Measurements from ENCODE around the gene MRPL4. TPM values are rescaled to one million over a fixed set of nuclear protein-coding genes. Genes with fewer than 3 reads are reported as not detected.

The MRPL4 gene
- total RNA-seq, 6 experiments from 2014 or later: 33.7 to 109 (median 38.2) TPM

GRCh38 chr19:10288662-10289166 lies 36.7 kb downstream of the MRPL4 start:
- Histone ChIP-seq H3K9me3 (no peaks in the 10 kb centered on the region), H3K27me3 (peaks cover 10 to 23% of the 10 kb centered on the region in 2 donors), H3K27ac (no peak overlapping the region), H3K4me3 (no peak overlapping the region), H3K36me3 (peaks cover 6 to 24% (median 15%) of the 10 kb centered on the region in 4 donors), H3K4me1 (peaks cover 0 to 59% (median 6%) of the 10 kb centered on the region in 4 donors)
- TF ChIP-seq POLR2A (IDR thresholded peaks at IDR 0.05) (no peak), CTCF (IDR thresholded peaks at IDR 0.05) (no peak)
- intact Hi-C loops (cut with DNase I): no loop called here
- ATAC-seq (no peak), DNase-seq (peak in 1 of 3 donors; percentile 52)
- 4% methylated on average over 14 of the region's 23 CpGs for WGBS (ENCODE audit: insufficient coverage, low coverage, low lambda C conversion rate, missing lambda C conversion rate)

GRCh38 chr19:10289167-10289835 lies 37.3 kb downstream of the MRPL4 start:
- peaks cover 6 to 18% (median 11%) of the 10 kb centered on the region in 4 donors for H3K36me3 ChIP-seq
- no peak overlapping the region for H3K27ac ChIP-seq
- TF ChIP-seq CTCF (IDR thresholded peaks at IDR 0.05) (no peak), POLR2A (IDR thresholded peaks at IDR 0.05) (no peak)
- intact Hi-C loops (cut with DNase I): no loop called here
- under 1% methylated on average over 26 of the region's 50 CpGs for WGBS (ENCODE audit: insufficient coverage, low coverage, low lambda C conversion rate, missing lambda C conversion rate)
- ATAC-seq: no peak
- H3K27me3 ChIP-seq: peaks cover 10 to 23% of the 10 kb centered on the region in 2 donors
- H3K9me3 ChIP-seq: no peaks in the 10 kb centered on the region
- no peak overlapping the region for H3K4me3 ChIP-seq
- H3K4me1 ChIP-seq: peaks cover 0 to 59% (median 6%) of the 10 kb centered on the region in 4 donors
- DNase-seq: no peak

GRCh38 chr19:10289836-10290356 lies 37.9 kb downstream of the MRPL4 start, which contains the start of gene ICAM5:
ICAM5 (plus strand) TSS chr19:10289952; CDS start chr19:10290044, 92 bp downstream.
- WGBS (ENCODE audit: insufficient coverage, low coverage, low lambda C conversion rate, missing lambda C conversion rate): 1% methylated on average over 9 of the region's 45 CpGs
- ATAC-seq (no peak), DNase-seq (no peak)
- H3K9me3 ChIP-seq: no peaks in the 10 kb centered on the region
- H3K36me3 ChIP-seq: peaks cover 0 to 12% (median 8%) of the 10 kb centered on the region in 4 donors
- peaks cover 0 to 59% (median 6%) of the 10 kb centered on the region in 4 donors for H3K4me1 ChIP-seq
- intact Hi-C loops (cut with DNase I): no loop called here
- peak within 1 kb of the TSS in 1 of 3 donors; percentile 11 for H3K4me3 ChIP-seq
- H3K27me3 ChIP-seq: peaks cover 12 to 29% of the 10 kb centered on the region in 2 donors
- TF ChIP-seq POLR2A (IDR thresholded peaks at IDR 0.05) (no peak), CTCF (IDR thresholded peaks at IDR 0.05) (no peak)
- H3K27ac ChIP-seq: no peak within 1 kb of the TSS

GRCh38 chr19:10290357-10290875 lies 38.4 kb downstream of the MRPL4 start:
- no peak for TF ChIP-seq CTCF (IDR thresholded peaks at IDR 0.05)
- no peak for TF ChIP-seq POLR2A (IDR thresholded peaks at IDR 0.05)
- H3K4me3 ChIP-seq: peak overlapping the region in 1 of 3 donors; percentile 11

More at GRCh38 chr19:10290357-10290875, 38.4 kb downstream of the MRPL4 start:
- ATAC-seq: no peak
- Histone ChIP-seq H3K36me3 (peaks cover 0 to 7% (median 6%) of the 10 kb centered on the region in 4 donors), H3K27ac (no peak overlapping the region), H3K4me1 (peaks cover 0 to 60% (median 6%) of the 10 kb centered on the region in 4 donors), H3K9me3 (no peaks in the 10 kb centered on the region), H3K27me3 (peaks cover 15 to 34% of the 10 kb centered on the region in 2 donors)
- intact Hi-C loops (cut with DNase I): no loop called here
- 1% methylated on average over 20 of the region's 30 CpGs for WGBS (ENCODE audit: insufficient coverage, low coverage, low lambda C conversion rate, missing lambda C conversion rate)
- DNase-seq: no peak
